HEK293T (cell line): Measurements from ENCODE around the gene MGMT.

ENCODE experiments used
- ARNT ChIP-seq: fragments of 450-650 bp; IDR thresholded peaks from 2 replicates; pipeline ENCODE4 v1.6.1; 2017; ENCODE audit warnings: mild to moderate bottlenecking
- CTBP1 ChIP-seq: fragments of 450-650 bp; IDR thresholded peaks from 2 replicates; pipeline ENCODE4 v1.6.1; 2016; ENCODE audit warnings: borderline replicate concordance
- ELF4 ChIP-seq: fragments of 450-650 bp; IDR thresholded peaks from 2 replicates; pipeline ENCODE4 v1.6.1; 2017; ENCODE audit warnings: antibody characterized with exemption
- FOXA1 ChIP-seq: fragments of 450-650 bp; IDR thresholded peaks from 2 replicates; pipeline ENCODE4 v1.6.1; 2016; ENCODE audit warnings: mild to moderate bottlenecking
- FOXM1 ChIP-seq: fragments of 450-650 bp; IDR thresholded peaks from 2 replicates; pipeline ENCODE4 v1.6.1; 2017; ENCODE audit warnings: mild to moderate bottlenecking, borderline replicate concordance
- HDGF ChIP-seq: fragments of 450-650 bp; IDR thresholded peaks from 2 replicates; pipeline ENCODE4 v1.6.1; 2017; ENCODE audit warnings: antibody characterized with exemption, borderline replicate concordance
- LEF1 ChIP-seq: fragments of 450-650 bp; IDR thresholded peaks from 2 replicates; pipeline ENCODE4 v1.6.1; 2017; ENCODE audit warnings: mild to moderate bottlenecking, borderline replicate concordance
- NFRKB ChIP-seq: fragments of 450-650 bp; IDR thresholded peaks from 2 replicates; pipeline ENCODE4 v1.6.1; 2016; ENCODE audit warnings: mild to moderate bottlenecking, moderate library complexity
- SP1 ChIP-seq: fragments of 450-650 bp; IDR thresholded peaks from 2 replicates; pipeline ENCODE4 v1.6.1; 2017
- TARDBP ChIP-seq: fragments of 450-650 bp; IDR thresholded peaks from 2 replicates; pipeline ENCODE4 v1.6.1; 2016
- ZNF384 ChIP-seq: fragments of 450-650 bp; IDR thresholded peaks from 2 replicates; pipeline ENCODE4 v1.6.1; 2016
- TF ChIP-seq, protein P1 (sequence below): fragments of 450-650 bp; IDR thresholded peaks from 2 replicates; pipeline ENCODE4 v1.6.1; 2016

DNA sequence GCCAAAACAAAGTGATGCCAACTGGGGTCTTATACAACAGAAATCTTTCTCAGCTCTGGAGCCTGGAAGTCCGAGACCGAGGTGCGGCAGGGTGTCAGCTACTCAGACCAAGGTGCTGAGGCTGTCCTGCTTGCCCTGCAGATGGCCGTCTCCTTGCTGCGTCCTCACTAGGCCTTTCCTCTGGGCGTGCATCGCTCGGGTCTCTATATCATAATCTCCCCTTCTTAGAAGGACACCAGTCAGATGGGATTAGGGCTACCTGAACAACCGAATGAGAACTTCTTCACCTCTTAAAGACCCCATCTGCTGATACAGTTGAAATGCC, 252.3 kb downstream of the MGMT start:
- TF ChIP-seq, protein P1, sequence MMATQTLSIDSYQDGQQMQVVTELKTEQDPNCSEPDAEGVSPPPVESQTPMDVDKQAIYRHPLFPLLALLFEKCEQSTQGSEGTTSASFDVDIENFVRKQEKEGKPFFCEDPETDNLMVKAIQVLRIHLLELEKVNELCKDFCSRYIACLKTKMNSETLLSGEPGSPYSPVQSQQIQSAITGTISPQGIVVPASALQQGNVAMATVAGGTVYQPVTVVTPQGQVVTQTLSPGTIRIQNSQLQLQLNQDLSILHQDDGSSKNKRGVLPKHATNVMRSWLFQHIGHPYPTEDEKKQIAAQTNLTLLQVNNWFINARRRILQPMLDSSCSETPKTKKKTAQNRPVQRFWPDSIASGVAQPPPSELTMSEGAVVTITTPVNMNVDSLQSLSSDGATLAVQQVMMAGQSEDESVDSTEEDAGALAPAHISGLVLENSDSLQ: no peak
- TF ChIP-seq FOXA1: no peak
- TF ChIP-seq SP1: no peak
- TF ChIP-seq ELF4: no peak
- TF ChIP-seq NFRKB: no peak
- no peak for TF ChIP-seq CTBP1
- TF ChIP-seq LEF1: no peak
- no peak for TF ChIP-seq ZNF384
- no peak for TF ChIP-seq ARNT
- no peak for TF ChIP-seq TARDBP
- no peak for TF ChIP-seq FOXM1
- no peak for TF ChIP-seq HDGF
